ENCODE measurements around the gene FGFR2.

GRCh38 chr10:121449482-121449924 is 148.7 kb downstream of the FGFR2 start:
- TF ChIP-seq, protein P1, sequence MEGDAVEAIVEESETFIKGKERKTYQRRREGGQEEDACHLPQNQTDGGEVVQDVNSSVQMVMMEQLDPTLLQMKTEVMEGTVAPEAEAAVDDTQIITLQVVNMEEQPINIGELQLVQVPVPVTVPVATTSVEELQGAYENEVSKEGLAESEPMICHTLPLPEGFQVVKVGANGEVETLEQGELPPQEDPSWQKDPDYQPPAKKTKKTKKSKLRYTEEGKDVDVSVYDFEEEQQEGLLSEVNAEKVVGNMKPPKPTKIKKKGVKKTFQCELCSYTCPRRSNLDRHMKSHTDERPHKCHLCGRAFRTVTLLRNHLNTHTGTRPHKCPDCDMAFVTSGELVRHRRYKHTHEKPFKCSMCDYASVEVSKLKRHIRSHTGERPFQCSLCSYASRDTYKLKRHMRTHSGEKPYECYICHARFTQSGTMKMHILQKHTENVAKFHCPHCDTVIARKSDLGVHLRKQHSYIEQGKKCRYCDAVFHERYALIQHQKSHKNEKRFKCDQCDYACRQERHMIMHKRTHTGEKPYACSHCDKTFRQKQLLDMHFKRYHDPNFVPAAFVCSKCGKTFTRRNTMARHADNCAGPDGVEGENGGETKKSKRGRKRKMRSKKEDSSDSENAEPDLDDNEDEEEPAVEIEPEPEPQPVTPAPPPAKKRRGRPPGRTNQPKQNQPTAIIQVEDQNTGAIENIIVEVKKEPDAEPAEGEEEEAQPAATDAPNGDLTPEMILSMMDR (IDR thresholded peaks at IDR 0.05), result no peak
- TF ChIP-seq POLR2AphosphoS5 (IDR thresholded peaks at IDR 0.05) (no peak), POLR2A (IDR thresholded peaks at IDR 0.05) (no peak)
